ENCODE measurements around the gene MYMK.

MYMK gene

GRCh38 chr9:133533857-133534256, 9.1 kb upstream of the MYMK start:
- DNase-seq = no peak

GRCh38 chr9:133532937-133533668, 8.3 kb upstream of the MYMK start:
- peak; percentile 74 to 82 for DNase-seq

- DNase-seq = no peak
These were observed 6.5 kb upstream of the MYMK start for GRCh38 chr9:133531293-133531692.

- no peak for DNase-seq
These were observed 5.1 kb upstream of the MYMK start for GRCh38 chr9:133529874-133530273.

- DNase-seq = no peak
These were observed 4.7 kb upstream of the MYMK start for GRCh38 chr9:133529457-133529856.

GRCh38 chr9:133528876-133529241, 4.1 kb upstream of the MYMK start:
- no peak for DNase-seq

GRCh38 chr9:133528001-133528875, 3.5 kb upstream of the MYMK start:
- DNase-seq = no peak

- DNase-seq = no peak
These were observed 2.7 kb upstream of the MYMK start for GRCh38 chr9:133527444-133527920.

- no peak for DNase-seq
These were observed 2.1 kb upstream of the MYMK start for GRCh38 chr9:133526721-133527321.

- no peak for DNase-seq
These were observed 918 bp upstream of the MYMK start for GRCh38 chr9:133525677-133526076.

GRCh38 chr9:133524146-133524545, 613 bp downstream of the MYMK start:
- no peak for DNase-seq

- no peak for DNase-seq
These were observed 1.7 kb downstream of the MYMK start for GRCh38 chr9:133523106-133523505.

- DNase-seq = no peak
These were observed 2.5 kb downstream of the MYMK start for GRCh38 chr9:133522073-133522910.

- no peak for DNase-seq
These were observed 3.4 kb downstream of the MYMK start for GRCh38 chr9:133521122-133522072.

- DNase-seq = no peak
These were observed 4.5 kb downstream of the MYMK start for GRCh38 chr9:133520121-133520835.

- DNase-seq = no peak
These were observed 5.1 kb downstream of the MYMK start for GRCh38 chr9:133519693-133520092.

GRCh38 chr9:133518706-133519449, 5.9 kb downstream of the MYMK start:
- no peak for DNase-seq

GRCh38 chr9:133518200-133518599, 6.6 kb downstream of the MYMK start:
- no peak for DNase-seq

GRCh38 chr9:133517711-133518110, 7.0 kb downstream of the MYMK start:
- DNase-seq = no peak

- no peak for DNase-seq
These were observed 7.8 kb downstream of the MYMK start for GRCh38 chr9:133516961-133517350.

Data from stimulated activated CD4-positive, alpha-beta T cell treated with anti-CD3 and anti-CD28 coated beads, Interleukin-2, amount 100 ng/mL, for 24 hours (primary cell).